Stimulated activated CD4-positive, alpha-beta T cell treated with anti-CD3 and anti-CD28 coated beads, Interleukin-2, amount 100 ng/mL, for 24 hours (primary cell): Measurements from ENCODE around the gene SLC6A17.

ENCODE experiments used
- DNase-seq, 2 donors: peaks; one replicate each; pipeline ENCODE4 v3.0.0-alpha.2; 2020

The SLC6A17 gene

DNA sequence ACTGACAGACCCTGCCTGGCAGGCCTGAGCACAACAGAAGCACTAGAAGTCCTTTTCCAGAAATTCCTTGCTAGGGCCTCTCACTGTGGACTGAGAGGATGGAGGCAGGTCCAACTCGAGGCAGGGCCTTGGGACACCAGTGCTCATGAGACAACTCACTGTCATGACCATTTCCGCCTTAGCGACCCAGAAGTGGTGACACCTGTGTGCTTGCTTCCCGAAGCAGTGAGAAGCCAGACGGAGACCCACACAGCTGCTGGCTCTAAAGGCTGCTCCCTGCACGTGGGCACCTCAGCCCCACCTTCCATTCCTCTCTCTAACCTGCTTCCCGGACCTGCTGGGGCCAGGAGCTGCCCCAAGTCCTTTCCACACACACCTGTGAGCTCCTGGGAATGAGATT is 92.9 kb downstream of the SLC6A17 start:
- DNase-seq = no peak

DNA sequence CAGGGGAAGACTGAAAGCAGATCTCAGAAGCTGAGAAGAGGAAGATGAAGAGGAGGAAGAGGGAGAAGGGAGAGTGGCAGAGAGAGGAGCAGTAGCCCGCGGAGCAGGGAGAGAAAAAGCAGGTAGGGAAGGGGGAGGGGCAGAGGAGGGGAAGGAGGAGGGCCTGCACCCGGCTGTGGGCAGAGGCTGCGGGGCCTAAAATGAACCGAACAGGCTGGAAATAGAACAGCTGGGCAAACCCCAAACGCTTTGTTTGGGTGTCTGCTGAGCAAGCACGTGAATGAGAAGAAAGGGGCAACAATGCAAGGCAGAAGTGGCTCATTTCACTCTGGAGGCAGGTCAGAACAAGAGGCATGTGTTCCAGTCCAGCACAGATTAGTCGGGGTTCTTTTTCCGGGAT is 93.3 kb downstream of the SLC6A17 start:
- DNase-seq = no peak

DNA sequence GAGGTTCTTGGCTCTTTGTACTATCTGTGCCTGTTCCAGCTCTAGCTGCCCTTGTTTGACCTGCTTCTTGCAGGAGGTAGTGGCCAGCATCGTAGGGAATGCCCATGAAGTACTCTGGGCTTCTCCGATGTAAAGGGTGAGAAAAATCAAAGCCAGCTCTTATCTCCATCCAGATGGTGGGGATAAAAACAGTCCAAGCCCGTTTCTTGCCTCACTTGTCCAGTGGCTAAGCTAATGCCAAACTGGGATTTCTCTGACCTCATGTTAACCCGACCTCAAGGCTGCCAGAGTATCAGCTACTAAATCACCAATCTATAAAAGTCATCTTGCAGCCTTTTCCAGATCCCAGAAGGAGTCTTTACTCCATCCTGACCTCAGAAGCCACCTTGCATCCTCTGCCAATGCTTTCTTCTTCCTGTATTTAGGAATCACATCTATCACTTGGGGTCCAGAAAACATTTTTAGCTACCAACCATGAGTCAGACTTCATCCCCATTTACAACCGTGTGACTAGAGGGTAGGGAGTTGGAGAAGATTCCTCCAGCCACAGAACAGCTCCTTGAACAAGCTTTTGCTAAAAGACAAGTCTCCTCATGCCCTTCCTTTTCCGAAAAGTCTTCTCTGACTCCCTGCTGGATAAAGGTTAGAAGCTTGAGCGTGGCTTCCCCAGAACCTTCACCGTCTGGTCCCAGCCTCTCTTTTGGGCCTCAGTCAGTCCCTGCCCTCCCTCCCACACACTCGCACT is 95.8 kb downstream of the SLC6A17 start:
- no peak for DNase-seq

DNA sequence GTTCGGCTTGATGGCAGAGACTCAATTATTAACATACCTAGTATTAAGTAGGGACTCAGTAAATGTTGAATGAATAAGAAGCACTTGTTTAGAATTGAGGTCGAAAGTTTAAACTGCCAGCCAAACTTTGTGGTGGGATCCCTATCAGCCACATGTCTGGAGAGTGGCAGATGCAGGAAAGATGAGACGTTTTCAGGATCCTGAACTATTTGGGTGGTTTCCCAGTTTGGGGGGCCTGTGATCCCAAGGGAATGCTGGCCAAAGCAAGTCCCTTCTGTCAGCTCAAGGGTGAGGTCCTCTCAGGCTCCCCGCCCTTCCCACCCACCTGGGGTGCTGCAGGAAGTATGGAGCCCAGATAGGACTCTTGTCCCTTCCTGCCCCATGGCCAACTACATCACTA is 98.5 kb downstream of the SLC6A17 start:
- no peak for DNase-seq

DNA sequence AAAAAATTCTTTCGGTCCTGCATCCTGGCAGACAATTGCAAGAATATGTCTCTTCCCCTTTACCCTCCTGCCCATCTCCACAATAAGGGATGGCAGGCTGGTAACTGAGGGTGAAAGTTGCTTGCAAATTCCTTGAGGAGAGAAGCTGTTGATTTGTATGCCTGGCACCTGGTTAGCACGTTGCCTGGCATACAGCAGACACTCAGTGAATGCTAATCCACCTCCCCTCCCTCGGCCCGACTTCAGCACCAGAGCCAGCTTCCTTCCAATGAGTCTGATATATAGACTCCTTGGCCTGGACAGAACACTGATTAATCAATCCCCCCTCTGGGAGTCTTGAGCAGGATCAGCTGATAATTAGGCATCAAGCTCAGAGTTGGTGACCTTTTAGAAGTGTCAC is 99.0 kb downstream of the SLC6A17 start:
- no peak for DNase-seq

DNA sequence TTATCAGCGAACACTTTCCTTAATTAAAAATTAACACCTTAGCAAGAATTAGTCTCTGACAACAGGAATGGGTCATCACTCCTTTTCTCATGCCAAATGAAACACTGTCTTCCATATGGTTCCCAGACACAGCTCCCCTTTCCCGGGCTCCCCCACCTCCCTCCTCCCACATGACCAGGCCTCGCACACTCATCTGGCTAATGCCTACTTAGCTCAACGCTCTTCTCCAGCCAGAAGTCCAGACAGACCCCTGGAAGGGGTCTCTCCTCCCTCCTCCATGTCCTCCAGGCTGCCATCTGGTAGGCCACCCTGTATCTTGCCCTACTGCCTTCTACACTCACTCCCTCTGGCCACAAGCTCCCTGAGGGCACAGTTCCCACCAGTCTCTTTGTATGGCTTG is 99.7 kb downstream of the SLC6A17 start:
- DNase-seq = no peak

DNA sequence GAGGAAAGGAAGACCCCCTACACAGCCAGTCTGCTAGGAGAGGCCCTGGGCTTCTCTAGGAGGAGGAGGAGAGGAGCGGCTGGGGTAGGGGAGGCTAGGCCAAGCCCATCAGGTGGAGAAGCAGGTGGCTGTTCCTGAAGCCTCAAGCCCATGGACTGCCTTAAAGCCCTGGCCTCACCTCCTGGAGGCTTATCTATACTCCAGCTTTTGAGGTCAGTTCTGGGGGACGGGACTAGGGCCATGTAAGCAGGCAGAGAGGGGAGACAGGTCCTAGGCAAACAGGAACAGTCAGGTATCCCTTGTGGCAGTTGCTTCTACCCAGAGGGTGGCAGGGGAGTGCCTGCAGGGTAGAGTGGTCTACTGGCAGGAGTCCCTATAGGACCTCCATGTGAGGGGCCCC is 100.5 kb downstream of the SLC6A17 start:
- no peak for DNase-seq
